Vagina (tissue), 2 donors: ENCODE data around the gene PRDM7.

Experiments
- CTCF ChIP-seq, 3 experiments: fragments of 450-650 bp in 2 of 3; fragments of 200-600 bp in 1 of 3; sonication (generic) in 1 of 3; IDR thresholded peaks; one replicate each; pipeline ENCODE4 v1.5.1; 2017 to 2019; ENCODE audit warnings: antibody characterized with exemption in 3 of 3, mild to moderate bottlenecking in 2 of 3, moderate library complexity in 2 of 3
- POLR2A ChIP-seq, 2 donors: fragments of 450-650 bp; IDR thresholded peaks; one replicate each; pipeline ENCODE4 v1.6.1; 2017; ENCODE audit warnings: antibody characterized with exemption in 2 of 2, mild to moderate bottlenecking in 2 of 2, moderate library complexity in 2 of 2
- POLR2AphosphoS5 ChIP-seq, 2 donors: sonication (generic); formaldehyde crosslinking; IDR thresholded peaks; one replicate each; pipeline ENCODE4 v1.9.0; 2017; ENCODE audit warnings: antibody characterized with exemption in 2 of 2, mild to moderate bottlenecking in 2 of 2, low read depth in 1 of 2; ENCODE audit not compliant: insufficient read depth in 1 of 2

GRCh38 chr16:90081606-90081970 lies 4.5 kb upstream of the PRDM7 start:
- TF ChIP-seq CTCF (IDR thresholded peaks at IDR 0.05) (no peak), POLR2AphosphoS5 (IDR thresholded peaks at IDR 0.05; ENCODE audit: insufficient read depth in 1 of 2, low read depth in 1 of 2) (no peak), POLR2A (IDR thresholded peaks at IDR 0.05) (no peak)
